Fibroblast of mammary gland (primary cell): ENCODE data around the gene GNG7.

Experiments
- DNase-seq: peaks from one replicate; pipeline ENCODE4 v3.0.0-alpha.2; 2010; ENCODE audit warnings: low read depth
- H3K4me3 ChIP-seq: 2 replicates; pipeline ENCODE4 v1.5.1; 2011; ENCODE audit warnings: low read depth, mild to moderate bottlenecking, low read length, moderate library complexity; ENCODE audit not compliant: control insufficient read depth
- TF ChIP-seq, protein P1 (sequence below): conservative IDR thresholded peaks from 2 replicates; pipeline ENCODE4 v1.5.1; 2011; ENCODE audit warnings: low read depth, low read length, inconsistent platforms; ENCODE audit not compliant: control insufficient read depth, insufficient read depth

Gene GNG7

GRCh38 chr19:2478756-2479555 lies 223.5 kb downstream of the GNG7 start:
- H3K4me3 ChIP-seq, result peak overlapping the region; percentile 100
- peak; percentile 77 for DNase-seq
- TF ChIP-seq, protein P1, sequence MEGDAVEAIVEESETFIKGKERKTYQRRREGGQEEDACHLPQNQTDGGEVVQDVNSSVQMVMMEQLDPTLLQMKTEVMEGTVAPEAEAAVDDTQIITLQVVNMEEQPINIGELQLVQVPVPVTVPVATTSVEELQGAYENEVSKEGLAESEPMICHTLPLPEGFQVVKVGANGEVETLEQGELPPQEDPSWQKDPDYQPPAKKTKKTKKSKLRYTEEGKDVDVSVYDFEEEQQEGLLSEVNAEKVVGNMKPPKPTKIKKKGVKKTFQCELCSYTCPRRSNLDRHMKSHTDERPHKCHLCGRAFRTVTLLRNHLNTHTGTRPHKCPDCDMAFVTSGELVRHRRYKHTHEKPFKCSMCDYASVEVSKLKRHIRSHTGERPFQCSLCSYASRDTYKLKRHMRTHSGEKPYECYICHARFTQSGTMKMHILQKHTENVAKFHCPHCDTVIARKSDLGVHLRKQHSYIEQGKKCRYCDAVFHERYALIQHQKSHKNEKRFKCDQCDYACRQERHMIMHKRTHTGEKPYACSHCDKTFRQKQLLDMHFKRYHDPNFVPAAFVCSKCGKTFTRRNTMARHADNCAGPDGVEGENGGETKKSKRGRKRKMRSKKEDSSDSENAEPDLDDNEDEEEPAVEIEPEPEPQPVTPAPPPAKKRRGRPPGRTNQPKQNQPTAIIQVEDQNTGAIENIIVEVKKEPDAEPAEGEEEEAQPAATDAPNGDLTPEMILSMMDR, result no peak

- peak; percentile 72 for DNase-seq
- TF ChIP-seq, protein P1, result peak; percentile 13
- H3K4me3 ChIP-seq, result peak overlapping the region; percentile 100
Observed at GRCh38 chr19:2478278-2478755, 224.2 kb downstream of the GNG7 start.

DNA sequence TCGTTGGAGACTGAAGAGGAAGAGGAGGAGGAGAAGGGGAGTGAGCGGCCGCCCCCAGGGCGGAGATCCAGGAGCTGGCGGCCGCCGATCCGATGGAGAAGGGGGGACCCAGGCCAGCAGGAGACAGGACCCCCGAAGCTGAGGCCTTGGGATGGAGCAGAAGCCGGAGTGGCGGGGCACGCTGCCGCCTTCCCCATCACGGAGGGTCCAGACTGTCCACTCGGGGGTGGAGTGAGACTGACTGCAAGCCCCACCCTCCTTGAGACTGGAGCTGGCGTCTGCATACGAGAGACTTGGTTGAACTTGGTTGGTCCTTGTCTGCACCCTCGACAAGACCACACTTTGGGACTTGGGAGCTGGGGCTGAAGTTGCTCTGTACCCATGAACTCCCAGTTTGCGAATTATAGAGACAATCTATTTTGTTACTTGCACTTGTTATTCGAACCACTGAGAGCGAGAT lies 224.7 kb downstream of the GNG7 start:
- H3K4me3 ChIP-seq, result peak overlapping the region; percentile 100
- TF ChIP-seq, protein P1, result no peak
- DNase-seq, result peak; percentile 55

DNA sequence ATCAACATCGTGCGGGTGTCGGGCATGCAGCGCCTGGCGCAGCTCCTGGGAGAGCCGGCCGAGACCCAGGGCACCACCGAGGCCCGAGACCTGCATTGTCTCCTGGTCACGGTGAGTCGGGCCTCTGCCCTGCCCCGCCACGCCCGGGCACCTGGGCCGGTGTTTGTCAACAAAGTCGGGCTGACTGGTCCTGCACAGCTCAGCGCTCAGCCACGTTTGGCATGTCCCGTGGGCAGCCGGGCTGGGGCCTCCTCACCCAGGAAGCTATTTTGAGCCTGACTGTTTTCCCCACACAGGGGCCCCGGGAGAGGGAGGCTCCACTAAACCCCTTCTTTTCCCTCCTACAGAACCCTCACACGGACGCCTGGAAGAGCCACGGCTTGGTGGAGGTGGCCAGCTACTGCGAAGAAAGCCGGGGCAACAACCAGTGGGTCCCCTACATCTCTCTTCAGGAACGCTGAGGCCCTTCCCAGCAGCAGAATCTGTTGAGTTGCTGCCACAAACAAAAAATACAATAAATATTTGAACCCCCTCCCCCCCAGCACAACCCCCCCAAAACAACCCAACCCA lies 225.3 kb downstream of the GNG7 start:
- no peak for DNase-seq
- TF ChIP-seq, protein P1, result no peak
- H3K4me3 ChIP-seq, result peak overlapping the region; percentile 100

- TF ChIP-seq, protein P1, result no peak
- DNase-seq, result peak; percentile 64
- H3K4me3 ChIP-seq, result peak overlapping the region; percentile 100
Observed at GRCh38 chr19:2476451-2477140, 225.9 kb downstream of the GNG7 start.

DNA sequence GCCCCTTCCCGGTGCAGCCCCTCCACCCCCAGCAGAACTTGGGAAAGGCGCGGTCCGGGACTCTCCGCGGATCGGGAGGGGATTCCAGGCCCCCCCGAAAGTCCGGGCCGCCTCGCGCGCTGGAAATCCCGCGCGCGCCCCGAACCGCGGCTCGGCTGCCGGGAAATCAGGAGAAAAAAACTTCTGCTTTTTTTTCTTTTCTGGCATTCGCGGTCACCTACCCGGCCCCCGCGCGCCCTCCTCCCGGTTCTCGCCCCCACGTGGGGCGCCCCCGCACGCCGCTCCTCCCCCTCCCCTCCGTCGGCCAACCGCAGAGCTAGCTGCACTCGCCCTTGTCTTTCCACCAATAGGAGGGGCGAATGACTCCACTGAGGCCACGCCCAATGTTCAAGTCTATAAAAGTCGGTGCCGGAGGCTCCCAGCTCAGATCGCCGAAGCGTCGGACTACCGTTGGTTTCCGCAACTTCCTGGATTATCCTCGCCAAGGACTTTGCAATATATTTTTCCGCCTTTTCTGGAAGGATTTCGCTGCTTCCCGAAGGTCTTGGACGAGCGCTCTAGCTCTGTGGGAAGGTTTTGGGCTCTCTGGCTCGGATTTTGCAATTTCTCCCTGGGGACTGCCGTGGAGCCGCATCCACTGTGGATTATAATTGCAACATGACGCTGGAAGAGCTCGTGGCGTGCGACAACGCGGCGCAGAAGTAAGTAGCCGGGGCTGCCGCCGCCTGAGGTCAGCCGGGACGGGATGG lies 226.6 kb downstream of the GNG7 start, which contains the start of gene GADD45B:
GADD45B (plus strand) TSS at position 426 of the 749 bp plus-strand sequence; CDS start at position 658, 232 bp downstream.
- TF ChIP-seq, protein P1, result no peak
- H3K4me3 ChIP-seq, result peak within 1 kb of the TSS; percentile 100
- peak; percentile 97 for DNase-seq
